H1 (cell line): ENCODE data around the gene TSPEAR. TPM values are rescaled to one million over a fixed set of nuclear protein-coding genes. Genes with fewer than 3 reads are reported as not detected.

Source experiments
- CTCF ChIA-PET: fragments of 300-600 bp; sonication (Branson Sonifier 250); formaldehyde crosslinking; loops from one replicate; lab custom pipeline; 2021; ENCODE audit not compliant: partially characterized antibody; lab: Charles Lee
- POLR2A ChIA-PET: fragments of 300-600 bp; sonication (Branson Sonifier 250); formaldehyde crosslinking; loops from one replicate; lab custom pipeline; 2021; ENCODE audit warnings: inconsistent platforms; ENCODE audit not compliant: partially characterized antibody; lab: Charles Lee
- DNase-seq, 2 experiments: peaks; one replicate each; pipeline versions ENCODE4 v3.0.0 to v3.0.0-alpha.2; 2010 to 2022; ENCODE audit warnings: low spot score in 2 of 2, low read depth in 1 of 2, mixed read lengths in 1 of 2
- FAIRE-seq: peaks from 2 replicates; lab custom pipeline; 2011; peaks lifted over from hg19 to GRCh38; lab: Jason Lieb, UNC
- H2AFZ ChIP-seq: 2 replicates; pipeline ENCODE4 v1.8.1; 2012; ENCODE audit warnings: low read length, inconsistent platforms
- H2AK5ac ChIP-seq: 2 replicates; pipeline ENCODE4 v1.6.1; 2013; ENCODE audit warnings: low read depth, low read length
- H2BK120ac ChIP-seq: replicated peaks from 2 replicates; pipeline ENCODE3; 2013; ENCODE audit warnings: low read depth, low read length, inconsistent platforms
- H2BK12ac ChIP-seq: 2 replicates; pipeline ENCODE4 v1.6.1; 2013; ENCODE audit warnings: low read depth, low read length
- H2BK15ac ChIP-seq: 2 replicates; pipeline ENCODE4 v1.6.1; 2013; ENCODE audit warnings: low read length
- H2BK20ac ChIP-seq: 2 replicates; pipeline ENCODE4 v1.6.1; 2013; ENCODE audit warnings: low read length
- H2BK5ac ChIP-seq: 2 replicates; pipeline ENCODE4 v1.6.1; 2013; ENCODE audit warnings: low read depth, low read length
- H3K14ac ChIP-seq: 2 replicates; pipeline ENCODE4 v1.6.1; 2013; ENCODE audit warnings: inconsistent platforms; ENCODE audit not compliant: insufficient read length
- H3K18ac ChIP-seq: 2 replicates; pipeline ENCODE4 v1.6.1; 2013; ENCODE audit warnings: low read length; ENCODE audit errors: extremely low read depth
- H3K23ac ChIP-seq: 2 replicates; pipeline ENCODE4 v1.6.1; 2013; ENCODE audit warnings: inconsistent platforms; ENCODE audit not compliant: insufficient read length
- H3K23me2 ChIP-seq: 2 replicates; pipeline ENCODE4 v1.6.1; 2013; ENCODE audit warnings: low read depth, low read length
- H3K27ac ChIP-seq: 2 replicates; pipeline ENCODE4 v1.6.1; 2011; ENCODE audit warnings: low read depth, low read length, inconsistent platforms
- H3K27me3 ChIP-seq, 4 experiments: replicated peaks in 1 of 4; 1 replicate in 1 of 4; 2 replicates in 3 of 4; pipeline versions ENCODE4 v1.6.1 to v1.8.1; 2011 to 2013; ENCODE audit warnings: low read length in 3 of 4, mild to moderate bottlenecking in 3 of 4, inconsistent platforms in 2 of 4, mixed read lengths in 2 of 4, moderate library complexity in 1 of 4; ENCODE audit not compliant: control insufficient read depth in 3 of 4, insufficient read depth in 3 of 4; ENCODE audit errors: extremely low read depth in 1 of 4
- H3K36me3 ChIP-seq, 4 experiments: 2 replicates each; pipeline versions ENCODE4 v1.6.1 to v1.8.1; 2011 to 2013; ENCODE audit warnings: mild to moderate bottlenecking in 4 of 4, low read length in 3 of 4, moderate library complexity in 2 of 4, control low read depth in 1 of 4, inconsistent platforms in 1 of 4; ENCODE audit not compliant: insufficient read depth in 4 of 4, control insufficient read depth in 2 of 4
- H3K4ac ChIP-seq: replicated peaks from 2 replicates; pipeline ENCODE3; 2013; ENCODE audit warnings: low read length, low read depth, mixed read lengths, inconsistent platforms; ENCODE audit not compliant: insufficient read length
- H3K4me1 ChIP-seq, 4 experiments: replicated peaks in 1 of 4; 1 replicate in 1 of 4; 2 replicates in 3 of 4; pipeline versions ENCODE4 v1.6.1 to v1.8.1; 2011 to 2013; ENCODE audit warnings: low read length in 3 of 4, inconsistent platforms in 2 of 4, mixed read lengths in 1 of 4; ENCODE audit not compliant: insufficient read depth in 4 of 4, control insufficient read depth in 3 of 4
- H3K4me2 ChIP-seq, 2 experiments: 2 replicates each; pipeline versions ENCODE4 v1.6.1 to v1.8.1; 2011 to 2013; ENCODE audit warnings: low read depth in 2 of 2, low read length in 2 of 2, control low read depth in 1 of 2, inconsistent platforms in 1 of 2, mild to moderate bottlenecking in 1 of 2; ENCODE audit not compliant: insufficient read depth in 1 of 2
- H3K4me3 ChIP-seq, 4 experiments: fragments of 200-600, 300-600 bp in 1 of 4; sonication (generic), shearing (Covaris generic), sonication (Bioruptor Twin) in 1 of 4; 2 replicates each; pipeline versions ENCODE4 v1.5.1 to v1.8.1; 2011 to 2016; ENCODE audit warnings: low read length in 4 of 4, low read depth in 3 of 4, control low read depth in 2 of 4, inconsistent platforms in 2 of 4, mild to moderate bottlenecking in 2 of 4, mixed read lengths in 1 of 4, moderate library complexity in 1 of 4; ENCODE audit not compliant: insufficient read depth in 2 of 4; ENCODE audit errors: extremely low read depth in 1 of 4
- H3K56ac ChIP-seq: replicated peaks from 2 replicates; pipeline ENCODE3; 2013; ENCODE audit warnings: low read depth, mild to moderate bottlenecking, mixed read lengths, low read length, inconsistent platforms; ENCODE audit not compliant: insufficient read length
- H3K79me1 ChIP-seq: 2 replicates; pipeline ENCODE4 v1.6.1; 2013; ENCODE audit warnings: low read depth, low read length, control low read depth
- H3K79me2 ChIP-seq, 2 experiments: 2 replicates each; pipeline versions ENCODE4 v1.6.1 to v1.8.1; 2012 to 2013; ENCODE audit warnings: low read length in 2 of 2, mild to moderate bottlenecking in 2 of 2, inconsistent platforms in 1 of 2; ENCODE audit not compliant: insufficient read depth in 2 of 2, control insufficient read depth in 1 of 2
- H3K9ac ChIP-seq, 4 experiments: replicated peaks in 1 of 4; 1 replicate in 1 of 4; 2 replicates in 3 of 4; pipeline versions ENCODE4 v1.6.1 to v1.8.1; 2011 to 2013; ENCODE audit warnings: low read depth in 3 of 4, low read length in 3 of 4, control low read depth in 2 of 4, mild to moderate bottlenecking in 2 of 4, moderate library complexity in 2 of 4, inconsistent platforms in 1 of 4; ENCODE audit errors: extremely low read depth in 1 of 4
- H3K9me3 ChIP-seq, 2 experiments: 2 replicates each; pipeline versions ENCODE4 v1.6.1 to v1.8.1; 2012 to 2013; ENCODE audit warnings: mild to moderate bottlenecking in 2 of 2, moderate library complexity in 2 of 2, control low read depth in 1 of 2, inconsistent platforms in 1 of 2, low read depth in 1 of 2, low read length in 1 of 2, mixed read lengths in 1 of 2; ENCODE audit not compliant: insufficient read depth in 2 of 2
- H4K20me1 ChIP-seq, 2 experiments: replicated peaks in 1 of 2; 2 replicates each; pipeline versions ENCODE3 to v1.8.1; 2011 to 2013; ENCODE audit warnings: inconsistent platforms in 2 of 2, low read length in 2 of 2, mild to moderate bottlenecking in 1 of 2; ENCODE audit not compliant: insufficient read depth in 2 of 2, control insufficient read depth in 1 of 2
- H4K5ac ChIP-seq: 2 replicates; pipeline ENCODE4 v1.6.1; 2013; ENCODE audit warnings: low read length, low read depth, mixed read lengths, inconsistent platforms; ENCODE audit not compliant: insufficient read length
- H4K8ac ChIP-seq: 2 replicates; pipeline ENCODE4 v1.8.0; 2013; ENCODE audit warnings: mild to moderate bottlenecking, moderate library complexity, low read length, inconsistent platforms; ENCODE audit not compliant: insufficient read depth; ENCODE audit errors: extremely low read depth
- H4K91ac ChIP-seq: replicated peaks from 2 replicates; pipeline ENCODE3; 2013; ENCODE audit warnings: low read length, mixed read lengths, inconsistent platforms; ENCODE audit not compliant: insufficient read length
- EP300 ChIP-seq, 2 experiments: IDR thresholded peaks; 1 replicate in 1 of 2; 2 replicates in 1 of 2; pipeline ENCODE4 v1.6.1; 2011 to 2012; ENCODE audit warnings: low read depth in 2 of 2, low read length in 2 of 2, mild to moderate bottlenecking in 2 of 2, borderline replicate concordance in 1 of 2, inconsistent platforms in 1 of 2, moderate library complexity in 1 of 2
- JUN ChIP-seq: IDR thresholded peaks from 2 replicates; pipeline ENCODE4 v1.6.1; 2011; ENCODE audit warnings: low read depth, mild to moderate bottlenecking, improper control_type of control experiment, low read length
- SP2 ChIP-seq: IDR thresholded peaks from 2 replicates; pipeline ENCODE4 v1.6.1; 2012; ENCODE audit warnings: mild to moderate bottlenecking, low read length, inconsistent platforms
- TEAD4 ChIP-seq: IDR thresholded peaks from 2 replicates; pipeline ENCODE4 v1.6.1; 2012; ENCODE audit warnings: low read depth, low read length, inconsistent platforms, mixed read lengths
- WGBS, 2 experiments: shearing (Covaris generic) in 1 of 2; methylation state at CpG; one replicate each; pipeline versions ENCODE4 v1.1.6 to v1.1.7; 2013 to 2015; ENCODE audit warnings: low lambda C conversion rate in 2 of 2, mixed read lengths in 2 of 2, inconsistent platforms in 1 of 2, low coverage in 1 of 2, missing lambda C conversion rate in 1 of 2; ENCODE audit not compliant: insufficient replicate concordance in 2 of 2, insufficient coverage in 1 of 2, insufficient read length in 1 of 2; ENCODE audit errors: extremely low coverage in 1 of 2, missing lambda C conversion rate in 1 of 2; 5-methylcytosine and 5-hydroxymethylcytosine counted together
- polyA plus RNA-seq, 7 experiments: library from polyadenylated mRNA; depleted of rRNA in 3 of 7; stranded (reverse) in 5 of 7; unstranded in 2 of 7; fragments of >200 nt in 5 of 7; fragments of 200-250 nt in 2 of 7; gene quantifications; 1 replicate in 5 of 7; 2 replicates in 1 of 7; 4 replicates in 1 of 7; pipeline versions ENCODE4 v1.2.1 to v1.2.3, GENCODE V29; 2011 to 2013; ENCODE audit warnings: missing spikeins in 2 of 7, mixed read lengths in 2 of 7
- total RNA-seq: library from RNA; stranded (reverse); fragmentation: NEBNext Ultra II Directional; extraction: Animal tissue kit (Norgen Biotek cat#: 25700); gene quantifications from 2 replicates; pipeline ENCODE4 v1.2.1, GENCODE V29; 2021

The TSPEAR gene
- total and polyA plus RNA-seq, 2 of the 8 experiments (the other 6 are each of a cell fraction or from before 2014, with no cell fraction given) = 0.58 to 0.89 TPM

DNA sequence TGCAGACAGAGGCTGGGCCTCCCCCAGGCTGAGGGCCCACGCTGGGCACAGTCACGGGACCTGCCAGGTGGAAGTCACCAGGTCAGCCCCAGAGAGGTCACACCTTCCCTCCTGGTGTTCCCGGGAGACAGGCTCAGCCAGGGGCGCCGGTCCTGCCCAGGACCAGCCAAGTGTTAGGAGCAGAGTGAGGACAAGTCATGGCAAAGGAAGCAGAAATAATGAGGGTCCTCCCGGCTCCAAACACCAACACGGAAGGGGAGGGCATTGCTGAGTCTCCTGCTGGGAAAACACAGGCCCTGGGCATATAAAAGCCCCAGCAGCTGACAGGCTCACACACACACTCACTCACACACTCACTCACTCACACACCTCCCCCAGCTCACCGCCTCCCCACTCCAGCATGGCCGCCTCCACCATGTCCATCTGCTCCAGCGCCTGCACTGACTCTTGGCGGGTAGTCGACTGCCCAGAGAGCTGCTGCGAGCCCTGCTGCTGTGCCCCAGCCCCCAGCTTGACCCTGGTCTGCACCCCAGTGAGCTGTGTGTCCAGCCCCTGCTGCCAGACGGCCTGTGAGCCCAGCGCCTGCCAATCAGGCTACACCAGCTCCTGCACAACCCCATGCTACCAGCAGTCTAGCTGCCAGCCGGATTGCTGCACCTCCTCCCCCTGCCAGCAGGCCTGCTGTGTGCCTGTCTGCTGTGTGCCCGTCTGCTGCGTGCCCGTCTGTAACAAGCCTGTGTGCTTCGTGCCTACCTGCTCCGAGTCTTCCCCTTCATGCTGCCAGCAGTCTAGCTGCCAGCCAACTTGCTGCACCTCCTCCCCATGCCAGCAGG is 74.1 kb downstream of the TSPEAR start, which contains the start of gene KRTAP10-10:
Gene KRTAP10-10 (plus strand): TSS at position 339 of the 833 bp plus-strand sequence. CDS start 62 bp downstream, at position 401.
- no peak within 1 kb of the TSS; the same call in 1 of the 2 replicates for H4K8ac ChIP-seq
- DNase-seq (no peak), FAIRE-seq (no peak)
- H2BK120ac ChIP-seq = no peak within 1 kb of the TSS
- H3K79me1 ChIP-seq = no peaks in the 10 kb centered on the region
- no peaks in the 10 kb centered on the region for H3K27me3 ChIP-seq
- WGBS, 2 experiments = 86% methylated on average over 9 of the region's 21 CpGs; no CpG with 5 or more reads in 1 of the 2 experiments
- no peak for TF ChIP-seq TEAD4
- TF ChIP-seq EP300 (IDR thresholded peaks at IDR 0.05; ENCODE audit: borderline replicate concordance in 1 of 2, low read depth in 2 of 2, low read length in 2 of 2) = no peak
- TF ChIP-seq JUN = no peak
- no peak for TF ChIP-seq SP2
- H3K14ac ChIP-seq = no peak within 1 kb of the TSS
- CTCF ChIA-PET = no interaction called here
- no peak within 1 kb of the TSS for H2BK20ac ChIP-seq
- no peak within 1 kb of the TSS for H2AFZ ChIP-seq
- H3K4me2 ChIP-seq = no peak within 1 kb of the TSS
- H2AK5ac ChIP-seq = no peak within 1 kb of the TSS
- no peak within 1 kb of the TSS for H2BK12ac ChIP-seq
- H4K5ac ChIP-seq = no peak within 1 kb of the TSS
- no peak within 1 kb of the TSS for H3K27ac ChIP-seq
- H2BK15ac ChIP-seq = 0 out of 2 replicates have a peak within 1 kb of the TSS, but pooled peaks have one; percentile 40
- H3K4ac ChIP-seq = no peak within 1 kb of the TSS
- H3K18ac ChIP-seq = no peak within 1 kb of the TSS
- POLR2A ChIA-PET = no interaction called here
- peak within 1 kb of the TSS; percentile 9; the same call in 1 of the 2 replicates for H2BK5ac ChIP-seq
- H4K20me1 ChIP-seq = peaks cover 0 to 3% of the 10 kb centered on the region in 2 experiments
- H3K4me3 ChIP-seq = no peak within 1 kb of the TSS
- no peaks in the 10 kb centered on the region for H3K79me2 ChIP-seq
- peak within 1 kb of the TSS; percentile 54 for H4K91ac ChIP-seq
- H3K23ac ChIP-seq = no peak within 1 kb of the TSS
- no peaks in the 10 kb centered on the region for H3K23me2 ChIP-seq
- H3K9ac ChIP-seq = no peak within 1 kb of the TSS
- no peaks in the 10 kb centered on the region for H3K36me3 ChIP-seq
- no peak within 1 kb of the TSS for H3K56ac ChIP-seq
- H3K4me1 ChIP-seq = no peaks in the 10 kb centered on the region; a peak in 1 of 7 replicates
- H3K9me3 ChIP-seq = peaks cover 3 to 10% of the 10 kb centered on the region in 2 experiments; a peak in 3 of 4 replicates
